Neutrophil (primary cell): Measurements from ENCODE around the gene ACTN3.
"Not testable (repeated sequence)": the region's sequence is repeated elsewhere in the genome, so short reads cannot be mapped to it uniquely, and the experiment has no call there.

ENCODE experiments used
- H3K27ac ChIP-seq: fragments of 200-600 bp; sonication (generic); 2 replicates; pipeline ENCODE4 v1.5.1; 2016; ENCODE audit warnings: mild to moderate bottlenecking, moderate library complexity
- H3K27me3 ChIP-seq: fragments of 200-600 bp; sonication (generic); 2 replicates; pipeline ENCODE4 v1.6.0; 2016; ENCODE audit warnings: mild to moderate bottlenecking
- H3K36me3 ChIP-seq: fragments of 200-600 bp; sonication (generic); 2 replicates; pipeline ENCODE4 v1.5.1; 2017
- H3K4me1 ChIP-seq, 2 experiments: fragments of 200-600 bp in 1 of 2; sonication (generic) in 1 of 2; 1 replicate in 1 of 2; 2 replicates in 1 of 2; pipeline versions ENCODE4 v1.5.1 to v1.6.1; 2013 to 2016; ENCODE audit warnings: low read depth in 1 of 2, low read length in 1 of 2, mild to moderate bottlenecking in 1 of 2, moderate library complexity in 1 of 2; ENCODE audit not compliant: control insufficient read depth in 1 of 2, insufficient read depth in 1 of 2
- H3K4me3 ChIP-seq, 2 experiments: fragments of 200-600 bp in 1 of 2; sonication (generic) in 1 of 2; 1 replicate in 1 of 2; 2 replicates in 1 of 2; pipeline ENCODE4 v1.5.1; 2013 to 2016; ENCODE audit warnings: low read depth in 1 of 2, low read length in 1 of 2, mild to moderate bottlenecking in 1 of 2, moderate library complexity in 1 of 2
- H3K9me3 ChIP-seq: fragments of 200-600 bp; sonication (generic); 2 replicates; pipeline ENCODE4 v1.5.1; 2016
- TF ChIP-seq, protein P1 (sequence below): fragments of 200-600 bp; sonication (generic); IDR thresholded peaks from 2 replicates; pipeline ENCODE4 v1.5.1; 2016; ENCODE audit warnings: antibody characterized with exemption

ACTN3 gene

GRCh38 chr11:66539870-66540213, 6.9 kb upstream of the ACTN3 start:
- peaks cover 16% of the 10 kb centered on the region in 2 experiments for H3K4me1 ChIP-seq

DNA sequence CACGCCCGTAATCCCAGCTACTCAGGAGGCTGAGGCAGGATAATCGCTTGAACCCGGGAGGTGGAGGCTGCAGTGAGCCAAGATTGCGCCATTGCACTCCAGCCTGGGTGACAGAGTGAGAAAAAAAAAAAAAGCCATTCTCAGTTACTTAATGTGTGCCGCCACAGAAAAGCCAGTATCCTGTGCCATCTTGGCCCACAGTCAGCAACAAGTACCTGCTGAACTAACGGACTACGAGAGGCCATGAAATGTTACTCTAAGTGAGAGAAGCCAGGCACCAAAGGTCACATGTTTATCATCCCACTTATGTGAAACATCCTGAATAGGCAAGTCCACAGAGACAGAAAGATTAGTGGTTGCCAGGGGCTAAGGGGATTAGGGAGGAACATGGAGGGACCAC, 6.1 kb upstream of the ACTN3 start:
- Histone ChIP-seq H3K36me3 (peaks cover 36% of the 10 kb centered on the region), H3K4me1 (peaks cover 23 to 24% of the 10 kb centered on the region in 2 experiments)
- not testable (repeated sequence) for H3K27me3 ChIP-seq, H3K4me3 ChIP-seq, H3K27ac ChIP-seq, H3K9me3 ChIP-seq

More at GRCh38 chr11:66539870-66540213, 6.9 kb upstream of the ACTN3 start:
- peaks cover 40% of the 10 kb centered on the region for H3K36me3 ChIP-seq
- no peaks in the 10 kb centered on the region for H3K9me3 ChIP-seq
- no peaks in the 10 kb centered on the region for H3K27me3 ChIP-seq
- H3K27ac ChIP-seq = no peak overlapping the region
- TF ChIP-seq, protein P1, sequence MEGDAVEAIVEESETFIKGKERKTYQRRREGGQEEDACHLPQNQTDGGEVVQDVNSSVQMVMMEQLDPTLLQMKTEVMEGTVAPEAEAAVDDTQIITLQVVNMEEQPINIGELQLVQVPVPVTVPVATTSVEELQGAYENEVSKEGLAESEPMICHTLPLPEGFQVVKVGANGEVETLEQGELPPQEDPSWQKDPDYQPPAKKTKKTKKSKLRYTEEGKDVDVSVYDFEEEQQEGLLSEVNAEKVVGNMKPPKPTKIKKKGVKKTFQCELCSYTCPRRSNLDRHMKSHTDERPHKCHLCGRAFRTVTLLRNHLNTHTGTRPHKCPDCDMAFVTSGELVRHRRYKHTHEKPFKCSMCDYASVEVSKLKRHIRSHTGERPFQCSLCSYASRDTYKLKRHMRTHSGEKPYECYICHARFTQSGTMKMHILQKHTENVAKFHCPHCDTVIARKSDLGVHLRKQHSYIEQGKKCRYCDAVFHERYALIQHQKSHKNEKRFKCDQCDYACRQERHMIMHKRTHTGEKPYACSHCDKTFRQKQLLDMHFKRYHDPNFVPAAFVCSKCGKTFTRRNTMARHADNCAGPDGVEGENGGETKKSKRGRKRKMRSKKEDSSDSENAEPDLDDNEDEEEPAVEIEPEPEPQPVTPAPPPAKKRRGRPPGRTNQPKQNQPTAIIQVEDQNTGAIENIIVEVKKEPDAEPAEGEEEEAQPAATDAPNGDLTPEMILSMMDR = no peak
- H3K4me3 ChIP-seq = no peak overlapping the region

DNA sequence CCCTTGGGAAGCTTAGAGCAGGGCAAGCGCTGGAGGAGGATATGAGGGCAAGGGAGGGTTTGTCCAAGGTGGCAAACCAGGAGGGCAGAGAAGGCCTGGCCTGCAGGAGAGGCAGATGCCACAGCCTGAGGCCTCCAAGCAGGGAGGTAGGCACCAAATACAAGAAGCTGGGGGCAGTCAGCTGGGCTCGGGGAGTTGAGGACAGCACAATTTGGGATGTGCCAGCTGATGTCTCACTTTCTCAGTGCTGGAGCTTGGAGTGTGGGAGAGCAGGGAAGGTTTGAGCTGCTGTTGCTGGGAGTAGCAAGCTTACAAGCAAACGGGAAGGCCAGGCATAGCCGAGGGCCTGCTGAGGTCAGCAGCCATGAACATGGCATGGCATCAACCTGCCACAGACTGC, 4.8 kb upstream of the ACTN3 start:
- no peaks in the 10 kb centered on the region for H3K9me3 ChIP-seq
- no peak overlapping the region for H3K27ac ChIP-seq
- H3K36me3 ChIP-seq = peaks cover 25% of the 10 kb centered on the region
- TF ChIP-seq, protein P1 = no peak
- H3K4me3 ChIP-seq = no peak overlapping the region
- peaks cover 30 to 35% of the 10 kb centered on the region in 2 experiments for H3K4me1 ChIP-seq
- peaks cover 7% of the 10 kb centered on the region for H3K27me3 ChIP-seq

GRCh38 chr11:66542362-66542761, 4.3 kb upstream of the ACTN3 start:
- Histone ChIP-seq H3K9me3 (no peaks in the 10 kb centered on the region), H3K27ac (no peak overlapping the region), H3K27me3 (peaks cover 12% of the 10 kb centered on the region), H3K36me3 (peaks cover 20% of the 10 kb centered on the region), H3K4me3 (no peak overlapping the region), H3K4me1 (peaks cover 30 to 35% of the 10 kb centered on the region in 2 experiments)
- TF ChIP-seq, protein P1 = no peak

- TF ChIP-seq, protein P1 = no peak
- Histone ChIP-seq H3K4me1 (peaks cover 30 to 35% of the 10 kb centered on the region in 2 experiments), H3K36me3 (peaks cover 16% of the 10 kb centered on the region), H3K27me3 (peaks cover 23% of the 10 kb centered on the region), H3K9me3 (no peaks in the 10 kb centered on the region), H3K4me3 (peak overlapping the region in 1 of 2 experiments; percentile 30), H3K27ac (peak overlapping the region; percentile 46)
Observed at GRCh38 chr11:66543263-66544107, 3.2 kb upstream of the ACTN3 start.

DNA sequence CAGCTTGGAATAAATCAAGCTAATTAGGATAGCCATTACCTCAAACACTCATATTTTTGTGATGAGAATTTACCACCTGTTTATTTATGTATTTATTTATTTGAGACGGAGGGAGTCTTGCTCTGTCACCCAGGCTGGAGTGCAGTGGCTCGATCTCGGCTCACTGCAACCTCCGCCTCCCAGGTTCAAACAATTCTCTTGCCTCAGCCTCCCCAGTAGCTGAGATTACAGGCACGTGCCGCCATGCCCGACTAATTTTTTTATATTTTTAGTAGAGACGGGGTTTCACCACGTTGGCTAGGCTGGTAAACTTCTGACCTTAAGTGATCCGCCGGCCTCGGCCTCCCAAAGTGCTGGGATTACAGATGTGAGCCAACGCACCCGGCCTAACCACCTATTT, 1.8 kb upstream of the ACTN3 start:
- H3K9me3 ChIP-seq, H3K36me3 ChIP-seq: not testable (repeated sequence)
- Histone ChIP-seq H3K27ac (peak overlapping the region; percentile 83), H3K4me3 (peak overlapping the region; percentile 84 to 86), H3K27me3 (peaks cover 32% of the 10 kb centered on the region), H3K4me1 (peaks cover 30 to 35% of the 10 kb centered on the region in 2 experiments)
